ENCODE measurements around the gene B3GAT1.

B3GAT1 gene

GRCh38 chr11:134350381-134350780, 61.7 kb downstream of the B3GAT1 start:
- no peak for TF ChIP-seq CTCF (IDR thresholded peaks at IDR 0.05; ENCODE audit: insufficient read depth, low read length, missing control alignments)
- ChIA-PET POLR2A (no interaction called here), CTCF (no interaction called here)
- DNase-seq (ENCODE audit: low read depth, low spot score) = no peak
- no peak overlapping the region for H3K4me3 ChIP-seq (ENCODE audit: low read depth, low read length)

- CTCF ChIA-PET = no interaction called here
- POLR2A ChIA-PET = no interaction called here
- TF ChIP-seq CTCF (IDR thresholded peaks at IDR 0.05; ENCODE audit: insufficient read depth, low read length, missing control alignments) = no peak
- no peak for DNase-seq (ENCODE audit: low read depth, low spot score)
- no peak overlapping the region for H3K4me3 ChIP-seq (ENCODE audit: low read depth, low read length)
Observed at GRCh38 chr11:134349802-134350355, 62.2 kb downstream of the B3GAT1 start.

GRCh38 chr11:134349109-134349801, 62.8 kb downstream of the B3GAT1 start:
- ChIA-PET CTCF (no interaction called here), POLR2A (no interaction called here)
- H3K4me3 ChIP-seq (ENCODE audit: low read depth, low read length) = no peak overlapping the region
- DNase-seq (ENCODE audit: low read depth, low spot score) = no peak
- no peak for TF ChIP-seq CTCF (IDR thresholded peaks at IDR 0.05; ENCODE audit: insufficient read depth, low read length, missing control alignments)

- TF ChIP-seq CTCF (IDR thresholded peaks at IDR 0.05; ENCODE audit: insufficient read depth, low read length, missing control alignments) = no peak
- ChIA-PET POLR2A (no interaction called here), CTCF (no interaction called here)
- no peak for DNase-seq (ENCODE audit: low read depth, low spot score)
- no peak overlapping the region for H3K4me3 ChIP-seq (ENCODE audit: low read depth, low read length)
Observed at GRCh38 chr11:134347441-134347840, 64.6 kb downstream of the B3GAT1 start.

GRCh38 chr11:134346976-134347350, 65.1 kb downstream of the B3GAT1 start:
- ChIA-PET CTCF (no interaction called here), POLR2A (no interaction called here)
- no peak for DNase-seq (ENCODE audit: low read depth, low spot score)
- no peak for TF ChIP-seq CTCF (IDR thresholded peaks at IDR 0.05; ENCODE audit: insufficient read depth, low read length, missing control alignments)
- H3K4me3 ChIP-seq (ENCODE audit: low read depth, low read length) = no peak overlapping the region

GRCh38 chr11:134346101-134346975, 65.7 kb downstream of the B3GAT1 start:
- no peak for TF ChIP-seq CTCF (IDR thresholded peaks at IDR 0.05; ENCODE audit: insufficient read depth, low read length, missing control alignments)
- CTCF ChIA-PET = no interaction called here
- no peak overlapping the region for H3K4me3 ChIP-seq (ENCODE audit: low read depth, low read length)
- POLR2A ChIA-PET = no interaction called here
- no peak for DNase-seq (ENCODE audit: low read depth, low spot score)
